ENCODE results near the gene DOCK3.
A peak's percentile ranks its signal among the peaks of the same experiment; 100 is the strongest.
"Not testable (repeated sequence)": the region's sequence is repeated elsewhere in the genome, so short reads cannot be mapped to it uniquely, and the experiment has no call there.

Gene DOCK3

GRCh38 chr3:50651445-50651844 is 23.3 kb upstream of the DOCK3 start:
- DNase-seq, result no peak

- DNase-seq, result no peak
These were observed 22.7 kb upstream of the DOCK3 start for GRCh38 chr3:50651920-50652529.

GRCh38 chr3:50652709-50653108 is 22.0 kb upstream of the DOCK3 start:
- DNase-seq, result no peak

GRCh38 chr3:50653937-50654595 is 20.7 kb upstream of the DOCK3 start:
- DNase-seq, result no peak

GRCh38 chr3:50655009-50655830 is 19.5 kb upstream of the DOCK3 start:
- peak; percentile 19 for DNase-seq

- DNase-seq, result no peak
These were observed 18.1 kb upstream of the DOCK3 start for GRCh38 chr3:50656417-50657195.

GRCh38 chr3:50657407-50657806 is 17.3 kb upstream of the DOCK3 start:
- DNase-seq, result no peak

GRCh38 chr3:50657816-50658215 is 16.9 kb upstream of the DOCK3 start:
- DNase-seq, result no peak

GRCh38 chr3:50658416-50658815 is 16.3 kb upstream of the DOCK3 start:
- DNase-seq, result no peak

- no peak for DNase-seq
These were observed 15.9 kb upstream of the DOCK3 start for GRCh38 chr3:50658831-50659230.

- no peak for DNase-seq
These were observed 14.3 kb upstream of the DOCK3 start for GRCh38 chr3:50660386-50660785.

- no peak for DNase-seq
These were observed 13.3 kb upstream of the DOCK3 start for GRCh38 chr3:50661321-50661837.

- no peak for DNase-seq
These were observed 12.3 kb upstream of the DOCK3 start for GRCh38 chr3:50662408-50662807.

- no peak for DNase-seq
These were observed 9.5 kb upstream of the DOCK3 start for GRCh38 chr3:50665081-50665840.

GRCh38 chr3:50665841-50666115 is 8.9 kb upstream of the DOCK3 start:
- DNase-seq, result not testable (repeated sequence)

- DNase-seq, result no peak
These were observed 7.9 kb upstream of the DOCK3 start for GRCh38 chr3:50666837-50667236.

- DNase-seq, result no peak
These were observed 3.4 kb upstream of the DOCK3 start for GRCh38 chr3:50671331-50671730.

GRCh38 chr3:50672656-50673055 is 2.1 kb upstream of the DOCK3 start:
- no peak for DNase-seq

GRCh38 chr3:50673931-50674330 is 796 bp upstream of the DOCK3 start:
- DNase-seq, result no peak

- no peak for DNase-seq
These were observed 678 bp downstream of the DOCK3 start for GRCh38 chr3:50675179-50676030.

GRCh38 chr3:50676031-50676705 is 1.4 kb downstream of the DOCK3 start:
- DNase-seq, result no peak
